Measurements from ENCODE around the gene IL36B. TPM values are rescaled to one million over a fixed set of nuclear protein-coding genes. Genes with fewer than 3 reads are reported as not detected.

Gene IL36B
- total RNA-seq, 4 donors from 2014 or later = not detected

DNA sequence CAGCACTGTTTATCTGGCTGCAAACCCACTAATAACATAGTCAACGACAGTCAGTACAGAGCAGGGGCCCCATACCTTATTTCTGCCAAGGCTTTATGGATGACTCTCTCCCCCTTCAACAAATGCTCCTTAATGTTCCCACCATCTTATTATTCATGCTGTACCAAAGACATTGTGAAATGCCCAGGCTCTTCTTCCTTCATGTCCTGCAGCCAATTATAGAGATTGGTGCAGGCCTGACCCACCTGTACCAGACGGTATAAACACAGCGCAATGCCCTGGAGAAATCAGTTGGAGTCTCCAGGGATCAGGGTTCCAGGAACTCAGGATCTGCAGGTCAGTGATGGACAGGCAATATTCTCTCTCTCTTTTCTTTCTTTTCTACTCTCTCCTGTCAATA, 15.0 kb upstream of the IL36B start, which contains the start of gene IL1F10:
Gene IL1F10 (plus strand): TSS at position 290 of the 400 bp plus-strand sequence. CDS start 4,769 bp downstream, outside the sequence.
- Histone ChIP-seq H3K4me1 (no peaks in the 10 kb centered on the region), H3K27ac (no peak within 1 kb of the TSS), H3K4me3 (no peak within 1 kb of the TSS), H3K36me3 (no peaks in the 10 kb centered on the region), H3K9me3 (no peaks in the 10 kb centered on the region), H3K27me3 (no peaks in the 10 kb centered on the region)
- no peak for DNase-seq
- TF ChIP-seq, protein P1, sequence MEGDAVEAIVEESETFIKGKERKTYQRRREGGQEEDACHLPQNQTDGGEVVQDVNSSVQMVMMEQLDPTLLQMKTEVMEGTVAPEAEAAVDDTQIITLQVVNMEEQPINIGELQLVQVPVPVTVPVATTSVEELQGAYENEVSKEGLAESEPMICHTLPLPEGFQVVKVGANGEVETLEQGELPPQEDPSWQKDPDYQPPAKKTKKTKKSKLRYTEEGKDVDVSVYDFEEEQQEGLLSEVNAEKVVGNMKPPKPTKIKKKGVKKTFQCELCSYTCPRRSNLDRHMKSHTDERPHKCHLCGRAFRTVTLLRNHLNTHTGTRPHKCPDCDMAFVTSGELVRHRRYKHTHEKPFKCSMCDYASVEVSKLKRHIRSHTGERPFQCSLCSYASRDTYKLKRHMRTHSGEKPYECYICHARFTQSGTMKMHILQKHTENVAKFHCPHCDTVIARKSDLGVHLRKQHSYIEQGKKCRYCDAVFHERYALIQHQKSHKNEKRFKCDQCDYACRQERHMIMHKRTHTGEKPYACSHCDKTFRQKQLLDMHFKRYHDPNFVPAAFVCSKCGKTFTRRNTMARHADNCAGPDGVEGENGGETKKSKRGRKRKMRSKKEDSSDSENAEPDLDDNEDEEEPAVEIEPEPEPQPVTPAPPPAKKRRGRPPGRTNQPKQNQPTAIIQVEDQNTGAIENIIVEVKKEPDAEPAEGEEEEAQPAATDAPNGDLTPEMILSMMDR (IDR thresholded peaks at IDR 0.05) = no peak

GRCh38 chr2:113064898-113065297, 12.2 kb upstream of the IL36B start:
- no peak overlapping the region for H3K27ac ChIP-seq
- no peak overlapping the region for H3K4me3 ChIP-seq
- no peak for TF ChIP-seq POLR2A (IDR thresholded peaks at IDR 0.05)
- TF ChIP-seq, protein P1 (IDR thresholded peaks at IDR 0.05) = no peak
- DNase-seq = no peak
- no peaks in the 10 kb centered on the region for H3K9me3 ChIP-seq
- no peaks in the 10 kb centered on the region for H3K36me3 ChIP-seq
- H3K4me1 ChIP-seq = no peaks in the 10 kb centered on the region
- no peaks in the 10 kb centered on the region for H3K27me3 ChIP-seq

DNA sequence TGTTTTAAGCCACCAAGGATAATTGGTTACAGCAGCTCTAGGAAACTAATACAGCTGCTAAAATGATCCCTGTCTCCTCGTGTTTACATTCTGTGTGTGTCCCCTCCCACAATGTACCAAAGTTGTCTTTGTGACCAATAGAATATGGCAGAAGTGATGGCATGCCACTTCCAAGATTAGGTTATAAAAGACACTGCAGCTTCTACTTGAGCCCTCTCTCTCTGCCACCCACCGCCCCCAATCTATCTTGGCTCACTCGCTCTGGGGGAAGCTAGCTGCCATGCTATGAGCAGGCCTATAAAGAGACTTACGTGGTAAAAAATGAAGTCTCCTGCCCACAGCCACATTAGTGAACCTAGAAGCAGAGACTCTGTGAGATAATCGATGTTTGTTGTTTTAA, 11.6 kb upstream of the IL36B start:
- Histone ChIP-seq H3K9me3 (no peaks in the 10 kb centered on the region), H3K36me3 (no peaks in the 10 kb centered on the region), H3K27ac (no peak overlapping the region), H3K4me3 (no peak overlapping the region), H3K4me1 (no peaks in the 10 kb centered on the region), H3K27me3 (no peaks in the 10 kb centered on the region)
- no peak for TF ChIP-seq POLR2A (IDR thresholded peaks at IDR 0.05)
- TF ChIP-seq, protein P1 (IDR thresholded peaks at IDR 0.05) = no peak
- no peak for DNase-seq

GRCh38 chr2:113061896-113062770, 9.5 kb upstream of the IL36B start:
- no peak for DNase-seq
- no peaks in the 10 kb centered on the region for H3K27me3 ChIP-seq
- no peak overlapping the region for H3K4me3 ChIP-seq
- no peak overlapping the region for H3K27ac ChIP-seq
- no peak for TF ChIP-seq POLR2A (IDR thresholded peaks at IDR 0.05)
- TF ChIP-seq, protein P1 (IDR thresholded peaks at IDR 0.05) = no peak
- no peaks in the 10 kb centered on the region for H3K9me3 ChIP-seq
- no peaks in the 10 kb centered on the region for H3K36me3 ChIP-seq
- H3K4me1 ChIP-seq = no peaks in the 10 kb centered on the region

DNA sequence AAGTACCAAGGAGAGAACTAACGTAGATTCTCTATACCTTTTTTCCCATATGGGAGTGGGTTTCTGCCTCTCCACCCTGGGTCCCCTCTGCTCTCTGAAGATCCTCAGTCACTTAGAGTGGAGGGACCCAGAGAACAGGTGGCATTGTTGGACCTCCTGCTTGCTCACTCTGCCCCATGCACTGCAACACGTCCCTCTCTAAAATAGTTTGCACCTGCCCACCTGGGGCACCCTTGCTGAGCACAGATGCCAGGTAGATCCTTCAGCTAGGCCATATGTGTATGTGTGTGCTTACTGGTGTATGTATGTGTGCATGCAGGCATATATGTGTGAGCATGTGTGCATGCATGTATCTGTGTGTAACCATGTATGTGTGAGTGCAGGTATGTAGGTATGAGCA, 8.6 kb upstream of the IL36B start:
- H3K27ac ChIP-seq = no peak overlapping the region
- H3K9me3 ChIP-seq = no peaks in the 10 kb centered on the region
- TF ChIP-seq POLR2A (IDR thresholded peaks at IDR 0.05) = no peak
- TF ChIP-seq, protein P1 (IDR thresholded peaks at IDR 0.05) = no peak
- no peaks in the 10 kb centered on the region for H3K36me3 ChIP-seq
- no peaks in the 10 kb centered on the region for H3K27me3 ChIP-seq
- no peak for DNase-seq
- H3K4me3 ChIP-seq = no peak overlapping the region
- H3K4me1 ChIP-seq = no peaks in the 10 kb centered on the region

All from Peyer's patch (tissue), 4 donors.